ENCODE data around the gene C1S.
"Not testable (repeated sequence)": the region's sequence is repeated elsewhere in the genome, so short reads cannot be mapped to it uniquely, and the experiment has no call there.

C1S gene

GRCh38 chr12:7101694-7102131, 41.2 kb downstream of the C1S start:
- no peak overlapping the region for H3K4me3 ChIP-seq (ENCODE audit: low read depth, low read length)
- no peak for TF ChIP-seq CTCF (IDR thresholded peaks at IDR 0.05; ENCODE audit: borderline replicate concordance, insufficient read depth, low read depth, low read length)

DNA sequence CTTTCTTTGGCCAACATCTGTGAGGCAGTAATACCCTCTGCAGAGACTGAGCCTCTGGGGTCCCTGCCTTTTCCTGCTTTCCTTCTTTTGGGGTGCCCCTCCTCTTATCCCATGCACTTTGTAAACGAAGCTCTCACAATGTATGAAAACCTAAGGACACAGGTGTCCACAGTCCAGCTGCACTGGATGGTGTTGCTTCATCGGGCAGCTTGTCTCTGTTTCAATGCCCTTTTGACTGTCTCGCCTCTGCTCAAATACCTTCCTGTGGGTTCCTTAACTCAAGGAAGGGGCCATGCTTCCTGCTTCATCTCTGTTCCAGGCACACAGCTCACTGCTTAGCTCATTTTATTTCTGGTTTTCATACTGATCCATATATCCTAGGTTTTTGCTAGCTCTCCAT, 42.1 kb downstream of the C1S start:
- TF ChIP-seq CTCF (IDR thresholded peaks at IDR 0.05; ENCODE audit: borderline replicate concordance, insufficient read depth, low read depth, low read length), result no peak
- no peak overlapping the region for H3K4me3 ChIP-seq (ENCODE audit: low read depth, low read length)

GRCh38 chr12:7103837-7104584, 43.5 kb downstream of the C1S start:
- no peak overlapping the region for H3K4me3 ChIP-seq (ENCODE audit: low read depth, low read length)
- TF ChIP-seq CTCF (IDR thresholded peaks at IDR 0.05; ENCODE audit: borderline replicate concordance, insufficient read depth, low read depth, low read length), result no peak

DNA sequence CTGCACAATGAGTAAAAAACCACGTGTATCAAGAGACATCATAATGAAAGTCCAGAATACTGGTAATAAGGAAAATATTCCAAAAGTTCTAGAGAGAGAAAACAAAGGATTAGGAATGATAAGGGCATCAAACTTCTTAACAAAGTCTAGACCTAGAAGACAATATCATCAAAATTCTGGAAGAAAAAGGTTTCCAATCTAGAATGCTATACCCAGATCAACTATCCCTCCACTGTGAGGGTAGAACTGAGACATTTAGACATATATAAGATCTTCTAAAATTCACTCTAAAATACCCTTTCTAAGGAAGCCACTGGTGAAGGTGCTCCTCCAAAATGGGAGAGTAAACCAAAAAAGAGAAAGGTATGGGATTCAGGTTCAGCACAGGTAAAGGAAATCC, 45.6 kb downstream of the C1S start:
- no peak overlapping the region for H3K4me3 ChIP-seq (ENCODE audit: low read depth, low read length)
- TF ChIP-seq CTCF (IDR thresholded peaks at IDR 0.05; ENCODE audit: borderline replicate concordance, insufficient read depth, low read depth, low read length), result no peak

DNA sequence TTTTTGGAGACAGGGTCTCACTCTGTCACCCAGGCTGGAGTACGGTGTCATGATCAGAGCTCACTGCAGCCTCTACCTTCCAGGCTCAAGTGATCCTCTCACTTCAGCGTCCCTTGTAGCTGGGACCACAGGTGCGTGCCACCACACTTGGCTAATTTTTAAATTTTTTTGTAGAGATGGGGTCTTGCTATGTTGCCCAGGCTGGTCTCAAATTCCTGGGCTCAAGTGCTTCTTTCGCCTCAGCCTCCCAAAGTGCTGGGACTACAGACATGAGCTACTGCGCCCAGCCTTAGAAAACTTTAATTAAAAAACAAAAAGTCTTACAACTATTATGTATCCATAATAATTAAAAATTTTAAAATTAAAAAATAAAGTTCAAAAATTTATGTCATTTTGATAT, 46.7 kb downstream of the C1S start:
- H3K4me3 ChIP-seq (ENCODE audit: low read depth, low read length), result not testable (repeated sequence)

- H3K4me3 ChIP-seq (ENCODE audit: low read depth, low read length), result peak overlapping the region; percentile 78
- no peak for TF ChIP-seq CTCF (IDR thresholded peaks at IDR 0.05; ENCODE audit: borderline replicate concordance, insufficient read depth, low read depth, low read length)
Observed at GRCh38 chr12:7107636-7108002, 47.1 kb downstream of the C1S start.

DNA sequence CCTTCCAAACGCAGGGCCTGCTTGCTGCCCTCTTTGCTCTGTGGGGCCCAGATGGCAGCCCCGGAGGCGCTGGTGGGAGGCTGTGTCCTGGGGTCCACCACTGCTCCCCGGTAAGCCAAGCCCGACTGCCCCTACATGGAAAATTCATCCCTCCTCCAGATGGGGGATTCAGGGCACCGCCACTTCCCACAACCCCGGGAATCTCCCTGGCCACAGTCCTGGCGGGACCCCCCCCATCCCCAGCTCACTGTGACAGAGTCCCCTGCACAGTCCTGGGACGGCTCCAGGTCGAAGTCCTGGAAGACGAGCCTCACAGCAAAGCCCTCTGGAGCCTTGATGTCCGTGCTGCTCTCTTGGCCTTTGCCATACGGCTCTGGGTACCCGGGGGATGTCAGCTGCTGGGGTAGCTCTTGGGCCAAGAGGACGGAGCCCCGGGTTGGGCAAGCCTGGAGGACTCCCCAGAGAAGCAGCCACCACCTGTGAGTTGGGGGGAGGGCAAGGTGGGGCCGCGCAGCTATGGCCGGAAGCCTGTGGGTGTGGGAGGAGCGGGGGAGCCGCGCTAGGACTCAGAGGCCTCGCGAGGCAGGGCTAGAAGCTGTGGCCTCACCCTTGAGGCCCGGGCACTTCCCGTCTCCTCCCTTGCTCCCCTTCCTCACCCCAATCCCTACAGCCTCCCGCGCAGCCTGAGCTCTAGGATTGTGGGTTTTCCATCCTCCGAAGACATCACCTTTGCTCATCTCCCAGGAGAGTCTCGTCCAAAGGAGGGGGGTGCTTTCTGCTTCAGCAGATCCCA, 47.7 kb downstream of the C1S start:
- no peak for TF ChIP-seq CTCF (IDR thresholded peaks at IDR 0.05; ENCODE audit: borderline replicate concordance, insufficient read depth, low read depth, low read length)

More for the DNA sequence above, 47.7 kb downstream of the C1S start:
- peak overlapping the region; percentile 78 for H3K4me3 ChIP-seq (ENCODE audit: low read depth, low read length)
